GM19099 (cell line): ENCODE measurements around the gene DMC1.

Source experiments
- POLR2A ChIP-seq: IDR thresholded peaks from 3 replicates; pipeline ENCODE4 v1.6.1; 2011; ENCODE audit warnings: low read depth; ENCODE audit not compliant: insufficient read length; ENCODE audit errors: extremely low read depth

Gene DMC1

GRCh38 chr22:38490915-38491314 lies 79.1 kb downstream of the DMC1 start:
- TF ChIP-seq POLR2A, result no peak

DNA sequence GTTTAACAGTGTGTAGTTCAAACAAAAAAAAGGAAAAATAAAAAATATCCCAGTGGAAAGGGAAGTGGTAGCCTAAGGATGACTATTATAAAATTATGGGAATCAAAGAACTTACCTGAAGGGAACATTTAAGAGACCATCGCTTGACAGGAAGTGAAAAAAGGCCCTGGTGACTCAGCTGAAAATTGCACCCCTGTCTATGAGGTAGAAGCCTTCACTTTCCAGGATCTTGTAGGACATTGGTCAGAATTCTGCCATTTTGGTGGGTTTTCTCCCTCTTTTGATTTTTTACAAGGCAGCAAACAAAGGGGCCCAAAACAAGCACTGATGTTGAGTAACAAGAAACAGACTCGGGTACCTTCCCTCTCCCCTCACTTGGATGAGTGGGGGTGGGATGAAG lies 79.5 kb downstream of the DMC1 start:
- no peak for TF ChIP-seq POLR2A

GRCh38 chr22:38489561-38490145 lies 80.3 kb downstream of the DMC1 start:
- TF ChIP-seq POLR2A, result no peak

- TF ChIP-seq POLR2A, result peak; percentile 5
Observed at GRCh38 chr22:38489142-38489541, 80.8 kb downstream of the DMC1 start.

DNA sequence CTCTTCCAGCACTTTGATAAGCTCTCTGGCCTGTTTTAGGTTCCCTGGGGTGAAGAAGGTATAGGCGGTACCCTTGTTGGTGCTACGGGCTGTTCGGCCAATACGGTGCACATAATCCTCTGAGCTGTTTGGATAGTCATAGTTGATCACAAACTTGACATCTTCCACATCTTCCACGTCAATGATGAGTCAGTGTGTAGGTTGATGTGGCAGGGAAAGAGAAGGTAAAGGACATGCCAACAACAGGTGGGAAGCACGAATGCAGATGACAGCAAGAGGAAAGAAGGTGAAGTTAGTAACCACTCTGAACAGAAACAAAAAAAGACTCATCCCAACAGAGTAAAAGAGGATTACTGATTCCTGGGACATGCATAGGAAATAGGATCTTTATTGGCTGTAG lies 82.0 kb downstream of the DMC1 start:
- TF ChIP-seq POLR2A, result no peak

DNA sequence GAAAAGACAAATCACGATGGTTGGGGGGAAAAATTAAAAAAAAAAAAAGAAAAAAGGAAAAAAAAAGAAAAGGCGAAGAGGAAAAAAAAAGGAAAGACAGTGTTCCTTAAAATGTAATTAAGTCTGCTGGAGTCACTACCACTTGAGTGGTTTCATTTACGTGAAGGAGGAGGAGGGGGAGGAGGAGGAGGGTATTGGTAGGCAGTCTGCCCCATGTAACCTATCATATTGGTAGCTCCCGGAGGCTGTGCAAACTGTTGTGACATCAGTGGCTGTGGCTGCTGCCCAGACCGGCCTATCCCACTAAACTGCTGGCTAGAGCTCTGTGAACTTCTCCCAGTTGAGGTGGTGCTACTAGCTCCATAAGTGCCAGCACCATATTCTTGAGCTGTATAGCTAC lies 84.2 kb downstream of the DMC1 start:
- no peak for TF ChIP-seq POLR2A

GRCh38 chr22:38484244-38484643 lies 85.7 kb downstream of the DMC1 start:
- no peak for TF ChIP-seq POLR2A

- TF ChIP-seq POLR2A, result no peak
Observed at GRCh38 chr22:38482662-38483308, 87.2 kb downstream of the DMC1 start.

GRCh38 chr22:38481871-38482332 lies 88.1 kb downstream of the DMC1 start:
- TF ChIP-seq POLR2A, result no peak

DNA sequence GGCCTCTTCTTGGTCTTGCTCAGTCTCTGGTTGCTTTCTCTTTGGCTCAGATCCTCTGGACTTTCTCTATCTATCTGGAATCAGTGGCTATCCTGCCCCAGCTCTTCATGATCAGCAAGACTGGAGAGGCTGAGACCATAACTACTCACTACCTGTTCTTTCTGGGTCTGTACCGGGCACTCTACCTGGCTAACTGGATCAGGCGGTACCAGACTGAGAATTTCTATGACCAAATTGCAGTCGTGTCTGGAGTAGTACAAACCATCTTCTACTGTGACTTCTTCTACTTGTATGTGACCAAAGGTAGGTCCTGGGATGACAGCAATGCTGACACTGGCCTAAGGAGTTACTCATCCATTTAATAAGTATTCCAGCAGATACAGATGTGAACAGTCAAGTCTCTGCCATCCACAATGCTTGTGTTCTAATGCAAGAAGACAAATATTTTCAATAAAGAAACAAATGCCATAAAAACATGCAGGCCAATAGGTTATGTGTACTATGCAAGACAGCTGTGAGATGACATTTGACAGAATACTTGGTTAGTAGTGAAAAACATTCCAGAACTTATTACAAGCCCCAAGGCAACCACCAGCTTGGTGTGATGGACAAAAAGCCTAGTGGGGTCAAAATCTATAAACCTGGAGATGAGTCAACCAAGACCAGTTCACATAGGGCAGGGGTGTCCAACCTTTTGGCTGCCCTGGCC lies 88.7 kb downstream of the DMC1 start:
- TF ChIP-seq POLR2A, result no peak

DNA sequence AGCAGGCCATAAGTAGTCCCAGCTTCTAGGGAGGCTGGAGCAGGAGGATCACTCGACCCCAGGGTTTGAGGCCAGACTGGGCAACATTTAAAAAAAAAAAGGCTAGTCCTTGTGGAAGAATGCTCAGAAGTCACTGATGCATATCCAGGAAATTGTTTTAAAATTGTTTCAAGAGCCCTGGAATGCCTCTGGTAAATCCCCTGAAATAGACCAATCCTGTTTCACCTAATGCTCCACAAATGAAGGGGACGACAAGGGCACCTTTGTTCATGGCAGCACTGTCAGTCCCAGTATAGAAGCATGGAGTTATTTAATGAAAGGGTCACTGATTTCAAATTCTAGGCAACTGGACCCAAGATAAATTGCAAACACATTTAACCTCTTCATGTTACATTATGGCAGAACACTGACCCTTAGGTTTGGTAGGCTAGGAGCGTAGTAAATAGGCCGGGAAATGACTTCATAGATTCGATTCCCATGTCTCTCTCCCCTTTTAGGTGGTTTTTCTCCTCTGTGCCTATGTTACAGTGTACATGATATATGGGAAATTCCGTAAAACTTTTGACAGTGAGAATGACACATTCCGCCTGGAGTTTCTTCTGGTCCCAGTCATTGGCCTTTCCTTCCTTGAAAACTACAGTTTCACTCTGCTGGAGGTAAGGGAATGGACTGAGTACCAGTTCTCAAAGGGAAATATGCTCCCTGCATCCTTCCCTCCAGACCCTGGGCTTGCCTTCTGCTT lies 90.7 kb downstream of the DMC1 start:
- no peak for TF ChIP-seq POLR2A

DNA sequence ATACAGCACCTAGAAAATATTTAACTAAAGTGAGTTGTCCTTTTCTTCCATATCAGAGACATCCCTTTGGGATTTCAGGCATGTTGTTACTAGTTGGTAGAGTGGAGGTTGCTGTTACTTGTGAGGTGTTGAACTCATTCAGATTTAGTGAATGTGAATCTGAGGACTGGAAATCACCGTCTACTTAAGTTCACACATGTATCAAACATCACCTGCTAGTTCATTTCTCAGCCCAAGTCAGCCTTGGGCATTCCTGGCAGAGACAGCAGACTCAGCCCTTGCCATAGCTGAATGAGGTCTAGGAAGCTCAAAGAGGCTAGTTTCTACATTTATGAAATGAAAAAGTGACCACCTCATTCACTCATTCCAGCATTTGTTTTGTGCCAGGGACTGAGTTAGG lies 92.4 kb downstream of the DMC1 start:
- no peak for TF ChIP-seq POLR2A

GRCh38 chr22:38474003-38474607 lies 95.9 kb downstream of the DMC1 start:
- TF ChIP-seq POLR2A, result no peak

GRCh38 chr22:38471237-38471636 lies 98.7 kb downstream of the DMC1 start:
- TF ChIP-seq POLR2A, result no peak

- TF ChIP-seq POLR2A, result no peak
Observed at GRCh38 chr22:38469306-38469781, 100.6 kb downstream of the DMC1 start.
